Adipocyte (in vitro differentiated cells): Measurements from ENCODE around the gene PSPC1.
A peak's percentile ranks its signal among the peaks of the same experiment; 100 is the strongest.
"Not testable (repeated sequence)": the region's sequence is repeated elsewhere in the genome, so short reads cannot be mapped to it uniquely, and the experiment has no call there.

ENCODE experiments used
- DNase-seq: peaks from one replicate; pipeline ENCODE4 v3.0.0-alpha.2; 2015; ENCODE audit warnings: low read depth
- H3K27me3 ChIP-seq: replicated peaks from 2 replicates; pipeline ENCODE4 v1.7.0; 2013; ENCODE audit warnings: mild to moderate bottlenecking, low read length, moderate library complexity; ENCODE audit not compliant: control insufficient read depth, insufficient read depth
- H3K36me3 ChIP-seq: 2 replicates; pipeline ENCODE4 v1.7.0; 2013; ENCODE audit warnings: low read length, mild to moderate bottlenecking, moderate library complexity; ENCODE audit not compliant: control insufficient read depth, insufficient read depth, severe bottlenecking
- H3K4me1 ChIP-seq: 2 replicates; pipeline ENCODE4 v1.7.0; 2013; ENCODE audit warnings: mild to moderate bottlenecking, low read length, moderate library complexity; ENCODE audit not compliant: control insufficient read depth, insufficient read depth
- H3K4me3 ChIP-seq: 2 replicates; pipeline ENCODE4 v1.7.0; 2013; ENCODE audit warnings: mild to moderate bottlenecking, low read length, moderate library complexity
- H3K9ac ChIP-seq: 2 replicates; pipeline ENCODE4 v1.7.0; 2013; ENCODE audit warnings: mild to moderate bottlenecking, low read length, moderate library complexity
- H3K9me3 ChIP-seq: 2 replicates; pipeline ENCODE4 v1.7.0; 2013; ENCODE audit warnings: mild to moderate bottlenecking, low read length, moderate library complexity; ENCODE audit not compliant: control insufficient read depth

Gene PSPC1

DNA sequence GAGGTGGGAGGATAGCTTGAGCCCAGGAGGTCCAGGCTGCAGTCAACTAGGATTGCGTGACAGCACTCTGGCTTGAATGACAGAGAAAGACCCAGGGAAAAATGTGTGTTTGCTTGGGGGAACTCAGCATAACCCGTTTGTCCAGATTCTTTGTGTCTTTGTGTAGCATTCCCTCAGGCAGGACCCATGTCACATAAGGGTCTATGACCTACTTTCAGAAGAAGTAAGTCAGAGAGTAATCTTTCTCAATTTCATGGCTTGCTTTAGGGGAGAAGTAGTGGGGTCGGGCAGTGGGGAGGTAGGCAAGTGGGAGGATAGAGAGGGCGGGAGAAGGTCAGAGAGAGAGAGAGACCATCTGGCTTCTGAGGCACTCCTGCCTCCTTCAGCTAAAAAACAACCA is 11.9 kb upstream of the PSPC1 start:
- H3K36me3 ChIP-seq = no peaks in the 10 kb centered on the region
- no peak for DNase-seq
- no peaks in the 10 kb centered on the region for H3K9me3 ChIP-seq
- H3K9ac ChIP-seq = no peak overlapping the region
- H3K4me1 ChIP-seq = peaks cover 15% of the 10 kb centered on the region
- no peak overlapping the region for H3K4me3 ChIP-seq
- no peaks in the 10 kb centered on the region for H3K27me3 ChIP-seq

GRCh38 chr13:19791953-19792537 is 9.3 kb upstream of the PSPC1 start:
- H3K9me3 ChIP-seq = no peaks in the 10 kb centered on the region
- no peaks in the 10 kb centered on the region for H3K27me3 ChIP-seq
- no peaks in the 10 kb centered on the region for H3K36me3 ChIP-seq
- peaks cover 15% of the 10 kb centered on the region for H3K4me1 ChIP-seq
- no peak overlapping the region for H3K4me3 ChIP-seq
- DNase-seq = no peak
- no peak overlapping the region for H3K9ac ChIP-seq

- Histone ChIP-seq H3K4me3 (peak overlapping the region; percentile 93), H3K36me3 (no peaks in the 10 kb centered on the region), H3K9me3 (no peaks in the 10 kb centered on the region), H3K9ac (peak overlapping the region; percentile 93), H3K27me3 (no peaks in the 10 kb centered on the region), H3K4me1 (peaks cover 5% of the 10 kb centered on the region)
- peak; percentile 83 for DNase-seq
These were observed 557 bp downstream of the PSPC1 start for GRCh38 chr13:19782049-19782726.

DNA sequence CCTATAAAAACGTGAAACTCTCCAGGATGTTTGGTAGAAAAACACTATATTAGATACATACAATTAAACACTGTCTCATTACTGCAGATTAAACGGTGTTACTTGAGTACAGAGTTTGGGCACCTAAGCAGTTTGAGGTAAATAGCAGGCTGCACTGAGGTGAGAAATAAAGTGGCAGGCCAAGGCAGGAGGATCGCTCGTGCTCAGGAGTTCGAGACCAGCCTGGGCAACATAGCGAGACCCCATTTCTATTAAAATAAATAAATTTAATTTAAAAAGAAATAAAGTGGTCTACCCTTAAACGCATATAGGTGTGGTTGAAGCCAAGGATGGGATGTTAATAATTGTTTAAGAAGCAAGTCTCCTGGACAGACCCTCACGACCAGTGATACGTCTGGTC is 1.2 kb downstream of the PSPC1 start:
- no peaks in the 10 kb centered on the region for H3K27me3 ChIP-seq
- no peaks in the 10 kb centered on the region for H3K36me3 ChIP-seq
- no peak for DNase-seq
- peaks cover 5% of the 10 kb centered on the region for H3K4me1 ChIP-seq
- H3K9me3 ChIP-seq = no peaks in the 10 kb centered on the region
- peak overlapping the region; percentile 93 for H3K9ac ChIP-seq
- H3K4me3 ChIP-seq = peak overlapping the region; percentile 93

DNA sequence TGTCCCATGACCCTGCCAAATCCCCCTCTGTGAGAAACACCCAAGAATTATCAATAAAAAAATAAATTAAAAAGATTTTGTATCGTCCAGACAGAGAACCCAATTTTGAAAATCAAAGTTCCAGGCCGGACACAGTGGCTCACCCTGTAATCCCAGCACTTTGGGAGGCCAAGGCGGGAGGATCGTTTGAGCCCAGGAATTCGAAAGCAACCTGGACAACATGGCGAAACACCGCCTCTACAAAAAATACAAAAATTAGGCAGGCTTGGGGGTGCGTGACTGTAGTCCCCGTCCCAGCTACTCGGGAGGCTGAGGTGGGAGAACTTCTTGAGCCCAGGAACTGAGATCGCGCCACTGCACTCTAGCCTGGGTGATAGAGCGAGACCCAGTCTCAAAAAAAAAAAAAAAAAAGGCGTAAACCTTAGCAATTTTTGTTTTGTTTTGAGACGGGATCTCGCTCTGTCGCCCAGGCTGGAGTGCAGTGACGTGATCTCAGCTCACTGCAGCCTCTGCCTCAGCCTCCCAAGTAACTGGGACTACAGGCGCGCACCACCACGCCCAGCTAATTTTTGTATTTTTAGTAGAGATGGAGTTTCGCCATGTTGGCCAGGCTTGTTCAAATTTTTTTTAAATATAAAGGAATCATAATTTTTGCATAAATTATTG is 1.9 kb downstream of the PSPC1 start:
- peak overlapping the region; percentile 93 for H3K9ac ChIP-seq
- not testable (repeated sequence) for DNase-seq, H3K4me1 ChIP-seq, H3K9me3 ChIP-seq, H3K36me3 ChIP-seq, H3K27me3 ChIP-seq
- H3K4me3 ChIP-seq = peak overlapping the region; percentile 93

DNA sequence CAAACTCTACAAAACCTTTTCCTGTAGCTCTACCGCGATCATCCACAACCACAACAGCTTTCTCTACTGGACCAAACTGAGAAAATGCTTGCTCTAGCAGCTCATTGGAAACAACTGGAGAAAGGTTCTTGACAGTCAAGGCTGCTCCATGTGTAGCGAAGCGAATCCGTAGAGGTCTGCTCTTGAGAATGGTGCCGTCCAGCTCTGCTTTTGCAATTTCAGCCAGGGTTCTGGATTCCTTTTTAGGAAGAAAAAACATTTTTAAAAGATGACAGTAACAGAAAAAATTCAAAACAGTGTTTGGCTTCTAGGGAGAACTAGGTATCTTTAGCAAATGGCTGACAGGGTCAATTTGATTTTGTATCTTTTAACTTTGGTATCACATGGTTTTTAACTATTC is 10.4 kb downstream of the PSPC1 start:
- peak; percentile 49 for DNase-seq
- Histone ChIP-seq H3K36me3 (peaks cover 38% of the 10 kb centered on the region), H3K4me3 (no peak overlapping the region), H3K4me1 (peaks cover 3% of the 10 kb centered on the region), H3K9me3 (no peaks in the 10 kb centered on the region), H3K27me3 (no peaks in the 10 kb centered on the region), H3K9ac (no peak overlapping the region)

- H3K27me3 ChIP-seq = no peaks in the 10 kb centered on the region
These were observed 12.9 kb downstream of the PSPC1 start for GRCh38 chr13:19769854-19770253.

GRCh38 chr13:19767966-19768365 is 14.8 kb downstream of the PSPC1 start:
- Histone ChIP-seq H3K27me3 (no peaks in the 10 kb centered on the region), H3K36me3 (peaks cover 37% of the 10 kb centered on the region), H3K9ac (no peak overlapping the region), H3K9me3 (no peaks in the 10 kb centered on the region), H3K4me1 (peaks cover 3% of the 10 kb centered on the region), H3K4me3 (no peak overlapping the region)
- DNase-seq = no peak

More at GRCh38 chr13:19769854-19770253, 12.9 kb downstream of the PSPC1 start:
- Histone ChIP-seq H3K36me3 (peaks cover 33% of the 10 kb centered on the region), H3K9ac (no peak overlapping the region), H3K4me3 (no peak overlapping the region), H3K4me1 (peaks cover 3% of the 10 kb centered on the region), H3K9me3 (no peaks in the 10 kb centered on the region)
- DNase-seq = no peak

- no peak overlapping the region for H3K4me3 ChIP-seq
- H3K4me1 ChIP-seq = peaks cover 3% of the 10 kb centered on the region
- no peaks in the 10 kb centered on the region for H3K27me3 ChIP-seq
- H3K9me3 ChIP-seq = no peaks in the 10 kb centered on the region
- DNase-seq = no peak
- H3K9ac ChIP-seq = no peak overlapping the region
- peaks cover 38% of the 10 kb centered on the region for H3K36me3 ChIP-seq
These were observed 16.2 kb downstream of the PSPC1 start for GRCh38 chr13:19766591-19766990.

GRCh38 chr13:19764237-19764636 is 18.5 kb downstream of the PSPC1 start:
- Histone ChIP-seq H3K4me3 (no peak overlapping the region), H3K36me3 (peaks cover 25% of the 10 kb centered on the region)

DNA sequence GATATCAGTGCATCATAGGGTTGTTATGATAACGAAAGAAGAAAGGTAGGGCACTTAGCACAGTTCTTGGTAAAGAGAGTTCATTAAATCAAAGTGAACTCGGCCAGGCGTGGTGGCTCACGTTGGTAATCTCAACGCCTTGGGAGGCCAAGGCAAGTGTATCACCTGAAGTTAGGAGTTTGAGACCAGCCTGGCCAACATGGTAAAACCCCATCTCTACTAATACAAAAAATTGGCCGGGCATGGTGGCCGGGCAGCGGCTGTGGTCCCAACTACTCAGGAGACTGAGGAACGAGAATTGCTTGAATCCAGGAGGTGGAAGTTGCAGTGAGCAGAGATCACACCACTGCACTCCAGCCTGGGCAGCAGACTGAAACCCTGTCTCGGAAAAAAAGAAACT is 19.1 kb downstream of the PSPC1 start:
- H3K9ac ChIP-seq = no peak overlapping the region
- no peaks in the 10 kb centered on the region for H3K9me3 ChIP-seq
- peaks cover 3% of the 10 kb centered on the region for H3K4me1 ChIP-seq
- no peak for DNase-seq
- no peaks in the 10 kb centered on the region for H3K27me3 ChIP-seq
- H3K36me3 ChIP-seq = peaks cover 31% of the 10 kb centered on the region
- H3K4me3 ChIP-seq = no peak overlapping the region

More at GRCh38 chr13:19764237-19764636, 18.5 kb downstream of the PSPC1 start:
- peaks cover 3% of the 10 kb centered on the region for H3K4me1 ChIP-seq
- no peaks in the 10 kb centered on the region for H3K9me3 ChIP-seq
- no peaks in the 10 kb centered on the region for H3K27me3 ChIP-seq
- no peak overlapping the region for H3K9ac ChIP-seq
- DNase-seq = no peak
